ENCODE measurements around the gene C2CD3.
A peak's percentile ranks its signal among the peaks of the same experiment; 100 is the strongest.

C2CD3 gene, protein sequence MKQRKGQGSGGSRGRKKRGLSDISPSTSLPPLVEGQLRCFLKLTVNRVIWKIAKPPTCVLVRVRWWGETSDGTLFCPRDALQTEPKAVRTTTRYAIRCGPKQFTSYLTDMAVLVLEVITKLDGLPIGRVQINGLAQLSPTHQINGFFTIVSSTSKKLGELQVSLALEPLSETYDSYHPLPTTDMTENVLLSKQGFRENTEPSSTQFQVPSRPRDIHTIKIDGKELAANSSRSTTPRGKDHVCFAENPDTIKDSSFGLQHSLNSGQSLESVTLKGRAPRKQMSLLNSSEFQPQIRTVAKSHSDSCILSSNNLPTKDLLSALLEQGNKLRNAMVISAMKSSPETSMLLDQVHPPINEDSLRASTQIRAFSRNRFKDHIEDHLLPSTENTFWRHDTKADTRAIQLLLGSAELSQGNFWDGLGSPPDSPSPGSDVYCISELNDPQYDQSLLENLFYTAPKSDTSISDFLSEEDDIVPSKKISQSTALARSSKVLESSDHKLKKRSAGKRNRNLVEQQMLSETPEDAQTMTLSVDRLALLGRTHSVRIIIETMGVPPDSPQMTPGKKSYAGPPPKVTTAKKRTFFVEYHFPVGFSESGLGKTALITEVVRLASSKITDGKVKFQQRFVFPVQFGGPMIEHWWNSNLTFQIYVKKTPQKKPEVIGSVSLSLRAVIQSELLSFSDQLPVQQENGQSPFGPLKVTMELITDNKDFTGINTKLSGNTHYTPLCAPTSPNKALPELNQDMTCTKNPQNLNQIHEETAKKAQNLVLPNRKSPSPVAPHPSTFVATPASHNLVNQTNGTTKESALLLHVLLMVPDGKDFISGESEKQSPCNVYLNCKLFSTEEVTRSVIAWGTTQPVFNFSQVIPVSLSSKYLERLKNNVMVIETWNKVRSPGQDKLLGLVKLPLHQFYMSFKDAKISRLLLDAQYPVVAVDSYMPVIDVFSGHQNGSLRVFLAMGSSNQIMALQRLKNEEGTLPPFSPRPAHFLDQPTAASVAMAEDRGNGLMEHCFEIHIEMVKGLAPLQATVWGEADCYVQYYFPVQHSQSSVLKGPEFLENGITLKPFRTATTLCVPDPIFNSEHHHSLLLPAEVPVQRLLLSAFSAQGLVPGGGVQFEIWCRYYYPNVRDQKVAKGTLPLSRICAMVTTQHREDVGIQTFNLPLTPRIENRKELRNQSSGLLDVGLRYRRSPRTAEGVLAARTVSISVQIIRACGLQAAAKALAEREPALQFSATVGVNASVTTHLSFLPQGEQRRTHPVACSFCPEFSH (N-terminal part only)

DNA sequence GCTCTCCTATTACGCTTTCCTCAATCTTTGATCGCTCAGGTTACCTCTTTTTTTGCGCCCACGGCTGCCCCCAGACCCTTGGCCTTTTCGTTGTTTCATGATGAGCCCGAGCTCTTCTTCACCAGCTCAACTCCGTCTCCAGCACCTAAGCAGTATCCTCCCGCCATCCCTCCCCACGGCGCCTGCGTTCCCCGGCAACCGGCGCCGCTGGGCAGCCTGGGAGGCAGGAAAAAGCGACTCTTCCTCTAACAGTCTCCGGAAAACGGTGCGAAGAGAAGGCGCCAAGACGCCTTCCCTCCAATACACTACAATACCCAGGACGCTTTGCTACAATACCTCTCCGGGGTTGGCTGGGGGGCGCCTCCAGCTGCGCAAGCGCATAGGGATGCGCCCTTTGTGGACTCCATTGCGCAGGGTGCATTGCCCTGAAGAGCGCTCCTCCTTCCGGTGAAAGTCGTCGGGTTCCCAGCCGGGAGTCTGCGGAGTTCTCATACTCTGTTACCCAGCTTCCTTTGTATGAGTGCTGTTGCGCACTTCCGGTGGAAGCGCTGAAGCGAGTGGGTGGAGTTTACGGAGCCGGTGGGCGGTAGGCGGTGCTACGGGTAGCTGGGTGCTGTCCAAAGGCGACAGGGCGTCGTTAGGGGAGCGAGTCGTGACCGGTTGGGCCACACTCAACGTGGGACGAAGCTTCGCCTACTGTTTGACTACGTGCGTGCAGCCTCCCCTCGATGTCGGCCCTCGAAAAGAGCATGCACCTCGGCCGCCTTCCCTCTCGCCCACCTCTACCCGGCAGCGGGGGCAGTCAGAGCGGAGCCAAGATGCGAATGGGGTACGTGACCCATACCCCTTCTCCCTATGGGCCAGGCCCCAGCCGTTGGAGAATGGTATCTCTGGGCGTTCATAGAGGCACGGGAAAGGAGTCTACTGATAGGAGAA is at the start of gene C2CD3, which contains the start of gene PPME1:
C2CD3 (minus strand) TSS at position 309 of the 936 bp plus-strand sequence; CDS start at position 99, 210 bp downstream.
PPME1 (plus strand) TSS at position 596 of the 936 bp plus-strand sequence; CDS start at position 729, 133 bp downstream.
- peak; percentile 100 for DNase-seq

DNA sequence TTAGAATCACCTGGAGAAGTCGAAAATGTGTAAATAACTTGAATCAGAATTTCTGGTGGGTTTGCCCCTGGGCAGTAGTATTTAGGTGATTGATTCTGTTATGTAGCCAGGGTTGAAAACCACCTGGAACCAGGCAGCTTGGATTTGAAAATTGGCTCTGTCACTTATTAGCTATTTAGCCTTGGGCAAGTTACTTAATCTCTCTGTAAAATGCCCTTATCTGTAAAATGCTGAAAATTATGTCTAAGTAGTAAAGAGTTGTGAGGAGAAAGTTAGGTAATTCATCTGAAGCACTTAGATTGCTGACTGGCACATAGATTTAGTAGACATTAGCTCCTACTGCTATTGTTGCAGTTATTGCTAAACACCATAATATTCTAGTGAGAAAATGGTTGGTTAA is 49.6 kb upstream of the C2CD3 start:
- no peak for DNase-seq

DNA sequence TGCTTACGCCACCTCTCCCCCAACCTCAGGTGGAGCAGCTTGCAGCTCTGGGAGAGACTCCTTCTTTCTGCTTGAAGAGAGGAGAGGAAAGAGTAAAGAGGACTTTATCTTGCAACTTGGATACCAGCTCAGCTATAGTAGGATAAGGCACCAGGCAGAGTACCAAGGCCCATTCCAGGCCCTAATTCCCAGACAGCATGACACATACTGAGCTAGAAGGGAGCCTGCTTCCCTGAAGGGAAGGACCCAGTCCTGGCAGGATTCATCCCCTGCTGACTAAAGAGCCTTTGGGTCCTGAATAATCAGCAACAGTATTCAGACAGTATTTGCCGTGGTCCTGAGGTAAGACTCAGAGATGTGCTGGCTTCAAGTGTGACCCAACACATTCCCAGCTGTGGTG is 41.7 kb upstream of the C2CD3 start:
- DNase-seq: no peak

DNA sequence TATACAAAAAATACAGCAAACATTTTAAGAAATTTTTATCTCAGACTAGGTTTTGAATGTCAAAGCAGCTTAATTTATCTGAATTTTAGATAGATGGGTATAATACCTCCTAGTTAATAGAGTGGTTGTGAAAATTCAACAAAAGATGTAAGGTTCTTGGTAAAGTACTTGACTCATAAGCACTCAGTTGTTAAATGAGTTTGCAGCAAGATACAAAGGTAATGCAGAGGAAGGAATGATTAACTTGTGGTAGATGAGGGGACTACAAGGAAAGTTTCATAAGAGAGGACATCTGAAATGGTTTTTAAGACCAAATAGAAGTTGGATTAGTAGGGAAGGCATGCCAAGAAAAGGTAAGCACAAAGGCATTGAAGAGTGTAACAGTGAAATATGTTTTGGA is 37.7 kb upstream of the C2CD3 start:
- DNase-seq: no peak

DNA sequence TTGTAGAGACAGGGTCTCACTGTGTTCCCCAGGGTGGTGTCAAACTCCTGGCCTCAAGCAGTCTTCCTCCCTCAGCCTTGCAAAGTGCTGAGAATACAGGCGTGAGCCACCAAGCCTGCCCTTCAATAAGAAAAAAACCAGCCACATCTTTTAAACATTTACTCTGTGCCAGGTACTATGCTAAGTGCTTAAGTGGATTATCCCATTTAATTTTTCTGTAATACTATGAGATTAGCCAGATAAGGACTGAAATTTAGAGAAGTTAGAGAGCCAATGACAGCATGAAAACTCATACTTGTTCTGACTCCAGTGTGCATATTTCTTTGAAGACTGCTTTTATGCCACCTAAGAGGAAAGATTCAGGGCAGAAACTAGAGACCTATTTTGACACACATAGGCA is 35.9 kb upstream of the C2CD3 start:
- no peak for DNase-seq

DNA sequence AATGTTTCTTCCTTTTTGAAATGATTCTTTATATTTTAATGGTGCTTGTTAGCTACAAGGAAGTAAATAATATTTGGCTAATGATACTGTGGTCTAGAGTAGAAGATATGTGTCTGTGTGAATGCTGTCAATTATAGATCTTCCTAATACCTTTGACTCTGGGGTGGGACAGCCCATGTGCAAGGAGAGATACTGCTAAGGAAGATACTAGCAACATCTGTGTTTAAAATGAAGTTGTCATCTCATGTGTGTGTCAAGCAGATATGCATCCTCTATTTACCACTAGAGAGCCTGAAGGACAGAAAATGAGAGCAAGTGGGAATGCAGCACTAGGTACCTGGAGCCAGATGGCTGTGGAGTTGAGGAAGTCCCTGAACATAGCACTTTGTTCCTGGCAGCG is 34.4 kb upstream of the C2CD3 start:
- DNase-seq: no peak

DNA sequence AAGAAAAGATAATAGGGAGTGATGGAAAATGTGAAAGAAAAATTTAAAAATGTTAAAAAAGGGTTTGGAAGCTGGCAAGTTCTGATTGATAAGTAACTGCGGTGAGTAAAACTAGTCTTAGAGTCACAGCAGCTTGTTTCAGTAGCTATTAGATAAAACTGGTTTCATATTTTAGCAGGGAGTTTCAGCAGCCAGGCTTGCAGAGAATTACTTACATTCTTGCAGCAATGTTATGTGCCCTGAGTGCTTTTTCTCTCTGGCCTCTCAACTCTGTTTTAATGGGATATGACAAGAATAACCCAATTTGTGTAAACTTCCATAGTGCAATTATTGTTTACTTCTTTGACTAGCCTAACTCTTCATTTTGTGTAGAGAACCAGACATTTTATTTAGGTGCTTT is 33.9 kb upstream of the C2CD3 start:
- no peak for DNase-seq

DNA sequence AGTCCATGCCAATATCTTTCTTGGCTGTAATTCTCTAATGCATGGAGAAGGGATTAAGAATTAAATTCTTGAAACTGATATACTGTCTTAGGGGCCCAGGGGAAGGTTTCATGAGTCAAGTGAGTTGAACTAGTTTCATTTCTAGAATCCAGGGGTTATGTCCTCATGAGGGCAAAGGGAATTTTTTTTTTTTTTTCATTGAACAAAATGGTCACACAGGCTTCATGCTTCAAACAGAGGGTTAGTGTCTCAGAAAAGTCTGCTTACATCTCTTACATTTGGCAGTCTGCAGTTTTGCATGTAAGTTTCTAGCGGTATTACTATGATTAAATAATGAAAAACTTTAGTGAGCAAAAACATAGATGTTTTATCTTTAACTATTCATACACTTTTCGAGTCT is 33.2 kb upstream of the C2CD3 start:
- no peak for DNase-seq

DNA sequence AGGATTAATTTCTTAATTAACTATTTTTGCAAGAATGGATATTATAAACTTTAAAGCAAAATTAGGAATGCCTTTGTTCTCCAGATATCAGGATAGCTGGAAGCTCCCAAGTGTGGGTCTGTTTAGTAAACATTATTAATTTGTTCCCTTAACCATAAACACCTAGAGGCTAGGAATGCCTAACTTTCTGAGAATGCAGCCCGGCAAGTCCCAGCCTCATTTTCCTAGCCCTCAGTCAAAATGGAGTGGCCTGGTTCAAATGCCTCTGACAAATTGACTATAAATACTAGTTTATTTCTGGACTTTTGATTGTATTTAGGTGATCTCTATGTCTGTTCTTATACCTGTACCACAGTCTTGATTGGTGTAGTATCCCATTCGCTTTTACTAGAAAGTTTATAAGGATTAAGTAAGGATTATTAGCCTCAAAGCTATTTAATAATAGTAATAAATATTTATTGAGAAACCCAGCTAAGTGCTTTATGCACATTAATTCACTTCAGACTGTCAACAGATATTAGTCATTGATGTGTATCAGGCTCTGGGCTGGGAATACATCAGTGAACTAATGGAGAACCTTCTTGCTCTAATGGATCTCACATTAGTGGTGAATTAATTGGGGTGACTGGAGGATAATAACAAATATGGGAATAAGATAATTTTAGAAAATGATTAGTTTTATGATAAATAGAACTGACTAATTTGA is 26.1 kb upstream of the C2CD3 start:
- no peak for DNase-seq

DNA sequence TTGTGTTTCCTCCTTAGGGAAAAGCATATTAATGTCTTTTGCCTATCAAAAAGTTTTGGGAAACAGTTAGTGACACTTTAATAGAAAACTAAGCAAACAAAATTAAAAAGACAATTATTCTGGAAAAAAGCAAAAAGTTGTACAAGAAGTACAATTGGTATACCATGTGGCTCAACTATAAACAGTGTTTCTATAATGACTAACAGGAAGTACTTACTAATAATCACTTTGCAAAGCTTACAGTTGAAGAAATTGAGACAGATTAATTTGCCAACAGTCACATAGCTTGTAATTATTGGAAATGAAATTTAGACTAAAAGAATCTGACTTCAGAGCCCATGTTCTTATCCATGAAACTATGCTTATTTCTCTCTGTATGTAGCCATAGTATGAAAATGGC is 25.0 kb upstream of the C2CD3 start:
- peak; percentile 25 for DNase-seq

DNA sequence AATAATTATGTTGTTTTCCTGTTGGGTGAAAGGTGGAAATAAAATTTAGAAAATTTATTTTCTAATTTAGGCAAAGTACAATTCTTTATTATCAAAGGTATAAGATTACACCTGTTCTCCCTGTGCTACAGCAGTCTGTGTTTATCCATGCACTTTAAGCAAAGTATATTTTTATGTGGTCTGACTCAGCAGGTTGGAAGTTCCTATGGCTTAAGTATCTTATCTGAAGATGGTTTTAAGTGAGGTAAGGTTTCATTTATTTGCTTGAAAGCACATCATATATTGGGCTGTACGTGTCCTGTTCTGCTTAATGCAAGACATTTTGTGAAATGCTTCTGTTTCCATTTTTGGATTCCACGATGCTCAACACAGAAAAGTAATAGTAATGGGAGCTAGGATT is 14.9 kb upstream of the C2CD3 start:
- peak; percentile 62 for DNase-seq

DNA sequence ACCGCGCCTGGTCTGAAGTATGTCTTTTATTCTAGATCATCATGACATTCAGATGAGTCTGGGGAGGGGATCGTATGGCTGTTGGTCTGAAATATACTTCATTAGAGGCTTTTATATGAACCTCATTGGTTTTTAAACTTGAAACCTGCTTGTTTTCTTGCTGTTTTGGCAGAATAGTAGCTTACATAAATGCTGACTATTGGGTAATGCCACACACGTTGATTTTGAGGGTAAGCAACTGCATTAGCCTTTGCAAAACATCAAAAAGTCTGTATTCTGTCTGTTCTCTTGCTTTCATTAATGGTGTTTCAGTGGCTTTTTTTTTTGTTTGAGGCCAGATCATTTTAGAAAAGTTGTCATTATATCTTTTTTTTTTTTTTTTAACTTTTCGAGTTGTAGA is 14.5 kb upstream of the C2CD3 start:
- DNase-seq: no peak

DNA sequence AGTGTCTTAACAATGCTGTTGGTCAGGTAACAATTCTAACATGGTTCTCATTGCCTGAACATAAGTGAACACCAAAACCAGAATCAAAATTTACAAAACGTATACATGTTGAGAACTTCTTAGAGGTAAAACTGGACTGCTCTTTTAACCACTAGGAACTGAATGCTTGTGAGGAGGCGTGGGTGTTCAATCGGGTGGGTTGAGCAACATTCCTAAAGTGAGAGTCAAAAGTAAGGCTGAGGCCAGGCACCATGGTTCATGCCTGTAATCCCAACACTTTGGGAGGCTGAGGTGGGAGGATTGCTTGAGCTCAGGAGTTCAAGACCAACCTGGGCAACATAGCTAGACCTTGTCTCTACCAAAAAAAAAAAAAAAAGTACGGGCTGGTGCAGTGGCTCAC is 11.8 kb upstream of the C2CD3 start:
- DNase-seq: no peak

DNA sequence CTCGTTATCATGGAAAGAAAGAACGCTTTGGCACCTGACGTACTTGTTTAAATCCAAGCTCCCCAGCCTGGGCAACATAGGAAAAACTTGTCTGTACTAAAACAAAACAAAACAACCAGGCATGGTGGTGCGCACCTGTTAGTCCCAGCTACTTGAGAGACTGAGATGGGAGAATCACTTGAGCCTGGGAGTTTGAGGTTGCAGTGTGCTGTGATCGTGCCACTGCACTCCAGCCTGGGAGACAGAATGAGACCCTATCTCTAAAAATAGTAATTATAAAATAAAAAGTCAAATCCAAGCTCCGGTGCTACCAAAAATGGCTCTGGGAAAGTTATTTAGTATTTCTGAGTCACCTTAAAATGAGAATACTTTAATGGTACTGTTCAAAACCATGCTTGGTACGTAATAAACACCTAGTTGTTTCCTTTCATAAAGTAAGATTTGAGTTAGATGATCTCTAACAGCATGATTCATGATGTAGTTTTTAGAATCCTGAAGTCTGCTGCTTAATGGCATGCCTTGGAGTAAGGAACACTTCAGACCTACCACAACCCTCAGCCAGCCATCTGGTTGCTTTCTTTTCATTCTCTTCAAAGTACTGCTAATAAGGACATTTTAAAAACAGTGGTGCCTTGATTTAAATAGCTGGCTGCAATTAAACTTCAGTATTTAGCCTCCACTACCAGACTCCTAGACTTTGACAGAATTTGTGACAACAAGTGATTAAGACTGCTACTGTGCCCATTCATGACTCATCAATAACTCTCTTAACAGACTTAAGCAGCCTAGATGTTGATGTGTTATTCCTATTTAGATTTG is 8.6 kb upstream of the C2CD3 start:
- peak; percentile 19 for DNase-seq

DNA sequence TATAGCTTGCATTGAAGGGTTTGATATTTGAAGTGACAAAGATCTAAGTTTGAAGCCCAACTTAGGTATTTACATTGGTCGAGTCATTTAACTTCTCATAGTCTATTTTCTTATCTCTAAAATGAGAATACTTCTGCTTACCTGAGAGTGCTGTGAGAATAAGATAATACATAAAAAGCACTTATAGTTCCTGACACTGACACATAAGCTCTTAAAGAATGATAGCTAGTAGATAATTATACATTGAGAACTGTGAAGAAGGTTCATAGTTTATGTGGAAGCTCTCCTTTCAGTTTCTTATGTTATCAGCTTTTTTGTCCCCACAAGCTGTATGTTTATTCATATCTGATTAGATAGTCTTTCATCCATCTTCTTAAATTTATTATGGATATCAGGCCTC is 5.1 kb upstream of the C2CD3 start:
- no peak for DNase-seq

DNA sequence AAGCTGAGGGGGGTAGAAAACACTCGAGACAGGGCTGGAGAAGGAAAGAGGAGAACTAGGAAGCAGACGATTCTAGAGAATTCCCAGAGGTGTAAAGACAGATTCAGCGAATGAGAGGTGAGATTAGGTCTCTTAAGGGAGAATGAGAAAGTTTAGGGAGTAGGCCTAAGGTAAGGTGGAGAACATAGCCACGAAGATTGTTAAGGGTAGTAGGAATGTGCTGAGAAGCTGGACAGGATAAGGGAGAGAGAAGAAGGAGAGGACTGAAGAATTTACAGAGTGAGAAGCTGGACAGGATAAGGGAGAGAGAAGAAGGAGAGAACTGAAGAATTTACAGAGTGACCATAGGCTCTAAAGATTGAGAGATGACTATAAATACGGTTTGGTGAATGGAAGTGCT is 1.2 kb upstream of the C2CD3 start:
- peak; percentile 62 for DNase-seq

DNA sequence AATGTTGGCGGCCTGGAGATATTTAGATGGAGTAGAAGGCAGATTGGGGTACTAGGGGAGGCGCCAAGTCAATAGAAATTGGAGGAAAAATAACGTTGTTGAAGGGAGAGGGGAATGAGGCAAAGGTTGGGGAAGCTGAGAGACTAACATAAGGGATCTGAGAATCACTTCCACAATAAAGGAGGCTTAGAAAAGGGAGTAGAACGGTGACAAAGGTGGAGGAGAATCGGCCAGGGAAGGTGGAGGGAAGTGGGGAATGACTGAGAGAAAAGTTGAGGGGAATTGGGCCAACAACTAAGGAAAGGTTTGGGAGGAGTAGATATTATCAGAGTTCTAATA is 797 bp upstream of the C2CD3 start:
- no peak for DNase-seq

DNA sequence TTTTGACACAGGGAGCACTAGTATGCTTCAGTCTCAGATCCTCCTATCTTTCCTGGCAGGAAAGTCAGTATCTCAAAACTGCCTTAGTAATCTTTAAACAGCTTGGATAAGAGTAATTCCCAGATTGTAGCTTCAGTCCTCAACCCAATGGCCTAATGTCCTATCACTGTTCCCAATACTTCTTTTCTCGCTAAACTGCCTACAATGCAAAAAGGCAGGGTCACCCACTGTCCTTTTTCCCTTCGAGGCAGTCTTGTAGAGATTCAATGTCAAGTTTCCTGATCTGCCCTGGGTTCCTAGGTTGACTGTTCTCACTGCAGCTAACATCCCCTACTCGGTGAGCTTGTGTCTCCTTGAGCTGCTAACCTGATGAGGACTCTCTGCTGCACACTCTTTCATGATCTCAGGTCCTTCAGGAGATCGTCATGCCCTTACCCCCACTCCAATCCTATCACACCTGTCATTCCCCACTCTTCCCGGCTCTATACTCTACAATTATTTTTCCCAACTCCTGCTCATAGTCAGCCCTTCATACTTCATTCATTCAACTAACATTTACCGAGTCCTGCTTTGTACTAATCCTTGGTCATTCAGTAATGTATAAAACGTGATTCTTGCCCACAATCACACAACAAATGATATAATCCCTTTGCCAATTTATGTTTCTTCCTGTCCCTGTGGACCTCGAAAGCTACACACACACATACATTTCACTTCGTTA is 904 bp downstream of the C2CD3 start:
- peak; percentile 64 for DNase-seq

DNA sequence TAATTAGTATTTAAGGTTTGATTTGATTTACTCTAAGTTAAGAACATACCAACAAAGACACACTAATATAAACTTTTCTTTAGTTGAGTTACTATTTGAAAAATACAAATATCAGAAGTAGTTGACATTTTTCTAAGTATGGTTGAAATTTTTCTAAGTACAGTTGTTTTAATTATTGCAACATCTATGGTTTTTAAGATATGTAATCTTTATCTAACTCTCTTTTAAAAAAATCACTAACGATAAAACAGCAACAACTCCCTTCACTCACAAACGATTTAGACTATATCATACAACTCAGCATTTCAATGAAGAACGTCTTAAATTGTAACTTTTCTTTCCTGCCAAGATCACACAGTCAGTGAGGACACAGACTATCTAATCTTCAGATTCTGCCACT is 2.0 kb downstream of the C2CD3 start:
- DNase-seq: no peak
